Measurements from ENCODE around the gene MFAP4. TPM values are rescaled to one million over a fixed set of nuclear protein-coding genes. Genes with fewer than 3 reads are reported as not detected.

Gene MFAP4
- total and polyA plus RNA-seq, 2 donors (not counting 1 experiment from before 2014, with no cell fraction given) = not detected

GRCh38 chr17:19409509-19409908, 22.5 kb upstream of the MFAP4 start:
- intact Hi-C loops (cut with micrococcal nuclease) = no loop called here
- ChIA-PET POLR2A (no interaction called here), CTCF (no interaction called here)
- no peak for DNase-seq
- Histone ChIP-seq H3K4me3 (ENCODE audit: control extremely low read depth in 1 of 5, extremely low read depth in 1 of 5, insufficient read depth in 1 of 5, low read depth in 2 of 5, low read length in 4 of 5) (no peak overlapping the region), H3K79me2 (ENCODE audit: control insufficient read depth, insufficient read depth, low read length) (no peaks in the 10 kb centered on the region), H3K4me1 (ENCODE audit: control insufficient read depth in 2 of 2, insufficient read depth in 2 of 2, low read length in 2 of 2) (no peaks in the 10 kb centered on the region), H4K20me1 (ENCODE audit: control insufficient read depth, insufficient read depth, low read length, poor library complexity, severe bottlenecking) (no peaks in the 10 kb centered on the region), H3K27me3 (replicated peaks in 1 of 4; ENCODE audit: control extremely low read depth in 1 of 4, control insufficient read depth in 3 of 4, insufficient read depth in 4 of 4, low read length in 3 of 4) (peaks cover 0 to 5% (median 0%) of the 10 kb centered on the region in 4 experiments), H2AFZ (ENCODE audit: insufficient read depth, low read depth, low read length, poor library complexity, severe bottlenecking) (no peak overlapping the region), H3K9ac (ENCODE audit: low read length) (no peak overlapping the region), H3K36me3 (replicated peaks in 1 of 2; ENCODE audit: control extremely low read depth in 1 of 2, control insufficient read depth in 1 of 2, extremely low read depth in 1 of 2, insufficient read depth in 2 of 2, low read length in 1 of 2) (no peaks in the 10 kb centered on the region), H3K27ac (ENCODE audit: low read length in 2 of 2) (no peak overlapping the region), H3K9me3 (ENCODE audit: control extremely low read depth in 1 of 3, control insufficient read depth in 2 of 3, insufficient read depth in 1 of 3, low read length in 2 of 3) (no peaks in the 10 kb centered on the region), H3K4me2 (replicated peaks; ENCODE audit: low read depth, low read length, poor library complexity, severe bottlenecking) (no peak overlapping the region)
- TF ChIP-seq, protein P1, sequence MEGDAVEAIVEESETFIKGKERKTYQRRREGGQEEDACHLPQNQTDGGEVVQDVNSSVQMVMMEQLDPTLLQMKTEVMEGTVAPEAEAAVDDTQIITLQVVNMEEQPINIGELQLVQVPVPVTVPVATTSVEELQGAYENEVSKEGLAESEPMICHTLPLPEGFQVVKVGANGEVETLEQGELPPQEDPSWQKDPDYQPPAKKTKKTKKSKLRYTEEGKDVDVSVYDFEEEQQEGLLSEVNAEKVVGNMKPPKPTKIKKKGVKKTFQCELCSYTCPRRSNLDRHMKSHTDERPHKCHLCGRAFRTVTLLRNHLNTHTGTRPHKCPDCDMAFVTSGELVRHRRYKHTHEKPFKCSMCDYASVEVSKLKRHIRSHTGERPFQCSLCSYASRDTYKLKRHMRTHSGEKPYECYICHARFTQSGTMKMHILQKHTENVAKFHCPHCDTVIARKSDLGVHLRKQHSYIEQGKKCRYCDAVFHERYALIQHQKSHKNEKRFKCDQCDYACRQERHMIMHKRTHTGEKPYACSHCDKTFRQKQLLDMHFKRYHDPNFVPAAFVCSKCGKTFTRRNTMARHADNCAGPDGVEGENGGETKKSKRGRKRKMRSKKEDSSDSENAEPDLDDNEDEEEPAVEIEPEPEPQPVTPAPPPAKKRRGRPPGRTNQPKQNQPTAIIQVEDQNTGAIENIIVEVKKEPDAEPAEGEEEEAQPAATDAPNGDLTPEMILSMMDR (IDR thresholded peaks at IDR 0.05) = no peak
- H3K9me3 Mint-ChIP-seq (ENCODE audit: insufficient read depth) = no peaks in the 10 kb centered on the region
- ATAC-seq (ENCODE audit: low read depth) = no peak
- H3K4me1 Mint-ChIP-seq = no peaks in the 10 kb centered on the region
- H3K27ac Mint-ChIP-seq = no peak overlapping the region
- H3K27me3 Mint-ChIP-seq = peaks cover 7% of the 10 kb centered on the region
- H3K4me3 Mint-ChIP-seq = no peak overlapping the region
- 77% methylated on average over 3 of the region's 3 CpGs for WGBS (ENCODE audit: insufficient coverage)

GRCh38 chr17:19409066-19409465, 22.1 kb upstream of the MFAP4 start:
- peaks cover 7% of the 10 kb centered on the region for H3K27me3 Mint-ChIP-seq
- Histone ChIP-seq H4K20me1 (ENCODE audit: control insufficient read depth, insufficient read depth, low read length, poor library complexity, severe bottlenecking) (no peaks in the 10 kb centered on the region), H3K4me1 (ENCODE audit: control insufficient read depth in 2 of 2, insufficient read depth in 2 of 2, low read length in 2 of 2) (no peaks in the 10 kb centered on the region), H3K4me3 (ENCODE audit: control extremely low read depth in 1 of 5, extremely low read depth in 1 of 5, insufficient read depth in 1 of 5, low read depth in 2 of 5, low read length in 4 of 5) (no peak overlapping the region), H3K9me3 (ENCODE audit: control extremely low read depth in 1 of 3, control insufficient read depth in 2 of 3, insufficient read depth in 1 of 3, low read length in 2 of 3) (no peaks in the 10 kb centered on the region), H3K9ac (ENCODE audit: low read length) (no peak overlapping the region), H3K79me2 (ENCODE audit: control insufficient read depth, insufficient read depth, low read length) (no peaks in the 10 kb centered on the region), H3K36me3 (replicated peaks in 1 of 2; ENCODE audit: control extremely low read depth in 1 of 2, control insufficient read depth in 1 of 2, extremely low read depth in 1 of 2, insufficient read depth in 2 of 2, low read length in 1 of 2) (no peaks in the 10 kb centered on the region), H3K4me2 (replicated peaks; ENCODE audit: low read depth, low read length, poor library complexity, severe bottlenecking) (no peak overlapping the region), H3K27ac (ENCODE audit: low read length in 2 of 2) (no peak overlapping the region), H3K27me3 (replicated peaks in 1 of 4; ENCODE audit: control extremely low read depth in 1 of 4, control insufficient read depth in 3 of 4, insufficient read depth in 4 of 4, low read length in 3 of 4) (peaks cover 0 to under 1% (median 0%) of the 10 kb centered on the region in 4 experiments), H2AFZ (ENCODE audit: insufficient read depth, low read depth, low read length, poor library complexity, severe bottlenecking) (no peak overlapping the region)
- ATAC-seq (ENCODE audit: low read depth) = no peak
- ChIA-PET CTCF (interaction anchor here (1.2 kb wide), 1 partner anchor 44 kb away, joined by 3 read pairs; no protein-coding TSS in a partner anchor), POLR2A (no interaction called here)
- intact Hi-C loops (cut with micrococcal nuclease) = no loop called here
- DNase-seq = no peak
- 100% methylated on average over 2 of the region's 3 CpGs for WGBS (ENCODE audit: insufficient coverage)
- H3K4me1 Mint-ChIP-seq = no peaks in the 10 kb centered on the region
- TF ChIP-seq, protein P1 (IDR thresholded peaks at IDR 0.05) = no peak
- TF ChIP-seq EZH2 (IDR thresholded peaks at IDR 0.05; ENCODE audit: borderline replicate concordance, insufficient read depth, low read depth, low read length, poor library complexity, severe bottlenecking) = no peak
- no peak overlapping the region for H3K27ac Mint-ChIP-seq
- H3K9me3 Mint-ChIP-seq (ENCODE audit: insufficient read depth) = no peaks in the 10 kb centered on the region
- no peak overlapping the region for H3K4me3 Mint-ChIP-seq
